GM20000 (cell line): Measurements from ENCODE around the gene CTCFL.

Experiments
- DNase-seq: peaks from one replicate; pipeline ENCODE4 v3.0.0; 2012; ENCODE audit warnings: low spot score
- TF ChIP-seq, protein P1 (sequence below): IDR thresholded peaks from 2 replicates; pipeline ENCODE4 v1.5.1; 2012; ENCODE audit warnings: mild to moderate bottlenecking, control low read depth; ENCODE audit errors: extremely low read depth, missing control alignments

Gene CTCFL

DNA sequence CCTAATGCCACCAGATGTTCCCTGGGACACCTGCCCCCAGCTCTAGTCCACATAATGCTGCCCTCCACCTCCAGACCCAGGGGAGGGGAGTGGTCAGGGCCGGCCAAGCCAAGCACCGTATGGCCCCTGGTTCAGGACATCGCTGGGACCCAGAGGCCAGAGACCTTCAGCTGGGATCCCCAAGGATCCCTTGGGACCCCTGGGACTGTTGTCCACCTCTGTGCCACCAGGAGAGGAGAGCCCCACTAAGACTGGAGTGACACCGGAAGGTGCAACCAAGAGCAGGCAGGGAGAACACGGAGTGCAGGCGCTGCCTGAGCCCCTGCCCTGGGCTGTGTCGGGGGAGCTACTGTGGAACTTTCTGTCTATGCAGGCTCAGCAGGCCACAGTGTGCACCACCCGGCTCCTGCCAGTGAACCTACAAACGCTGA, 43.6 kb downstream of the CTCFL start:
- DNase-seq, result peak; percentile 30
- TF ChIP-seq, protein P1, sequence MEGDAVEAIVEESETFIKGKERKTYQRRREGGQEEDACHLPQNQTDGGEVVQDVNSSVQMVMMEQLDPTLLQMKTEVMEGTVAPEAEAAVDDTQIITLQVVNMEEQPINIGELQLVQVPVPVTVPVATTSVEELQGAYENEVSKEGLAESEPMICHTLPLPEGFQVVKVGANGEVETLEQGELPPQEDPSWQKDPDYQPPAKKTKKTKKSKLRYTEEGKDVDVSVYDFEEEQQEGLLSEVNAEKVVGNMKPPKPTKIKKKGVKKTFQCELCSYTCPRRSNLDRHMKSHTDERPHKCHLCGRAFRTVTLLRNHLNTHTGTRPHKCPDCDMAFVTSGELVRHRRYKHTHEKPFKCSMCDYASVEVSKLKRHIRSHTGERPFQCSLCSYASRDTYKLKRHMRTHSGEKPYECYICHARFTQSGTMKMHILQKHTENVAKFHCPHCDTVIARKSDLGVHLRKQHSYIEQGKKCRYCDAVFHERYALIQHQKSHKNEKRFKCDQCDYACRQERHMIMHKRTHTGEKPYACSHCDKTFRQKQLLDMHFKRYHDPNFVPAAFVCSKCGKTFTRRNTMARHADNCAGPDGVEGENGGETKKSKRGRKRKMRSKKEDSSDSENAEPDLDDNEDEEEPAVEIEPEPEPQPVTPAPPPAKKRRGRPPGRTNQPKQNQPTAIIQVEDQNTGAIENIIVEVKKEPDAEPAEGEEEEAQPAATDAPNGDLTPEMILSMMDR, result no peak

DNA sequence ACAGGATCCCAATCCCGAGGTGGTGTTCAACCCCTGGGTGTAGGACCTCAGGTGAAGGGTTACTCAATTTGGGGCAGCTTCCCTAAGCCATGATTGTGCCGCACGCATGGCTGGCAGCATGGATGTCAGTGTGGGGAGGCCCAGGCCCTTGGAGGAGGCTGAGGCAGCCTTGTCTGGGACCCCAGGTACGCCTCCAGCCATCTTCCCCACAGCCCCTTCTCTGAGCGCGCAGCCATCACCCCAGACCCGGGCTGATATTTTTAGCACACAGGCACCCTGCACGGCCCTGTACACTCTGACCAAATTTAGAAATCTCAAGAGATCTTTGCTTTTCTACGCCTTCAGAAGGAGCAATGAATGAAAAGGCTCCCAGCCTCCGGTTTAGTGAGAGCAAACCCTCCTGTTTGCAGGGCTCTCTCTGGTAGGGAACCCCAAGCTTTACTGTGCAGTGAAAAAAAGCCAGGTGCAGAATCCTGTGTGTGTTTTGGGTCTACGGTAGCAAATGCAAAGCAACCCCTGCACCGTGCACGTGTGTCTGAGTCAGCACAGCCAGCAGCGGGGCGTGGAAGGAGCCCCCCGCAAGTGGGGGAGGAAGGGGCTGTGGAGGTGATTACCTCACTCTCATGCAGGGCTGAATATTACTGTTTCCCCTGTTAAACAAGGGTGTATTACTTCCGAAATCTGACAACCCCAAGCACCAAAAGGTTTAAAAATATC, 44.3 kb downstream of the CTCFL start:
- DNase-seq, result peak; percentile 78
- TF ChIP-seq, protein P1, result no peak

DNA sequence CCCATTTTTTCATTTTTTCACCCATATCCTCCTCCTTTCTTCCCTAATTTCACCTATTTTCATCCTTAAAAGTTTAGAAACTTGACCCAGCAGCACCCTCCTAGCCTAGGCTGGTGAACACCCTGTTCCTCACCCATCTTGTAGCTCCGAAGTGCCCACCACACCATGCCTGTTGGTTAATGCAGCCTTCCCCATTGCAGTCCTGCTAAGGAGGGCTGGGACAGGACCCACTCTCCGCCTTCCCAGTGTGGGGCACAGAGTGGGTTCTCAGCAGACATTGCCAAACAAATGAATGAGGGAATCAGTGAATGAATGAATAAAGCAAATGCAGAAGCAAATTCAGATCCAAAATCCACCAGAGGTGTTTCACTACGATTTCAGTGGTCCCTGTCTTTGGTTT, 45.7 kb downstream of the CTCFL start:
- TF ChIP-seq, protein P1, result no peak
- DNase-seq, result no peak

DNA sequence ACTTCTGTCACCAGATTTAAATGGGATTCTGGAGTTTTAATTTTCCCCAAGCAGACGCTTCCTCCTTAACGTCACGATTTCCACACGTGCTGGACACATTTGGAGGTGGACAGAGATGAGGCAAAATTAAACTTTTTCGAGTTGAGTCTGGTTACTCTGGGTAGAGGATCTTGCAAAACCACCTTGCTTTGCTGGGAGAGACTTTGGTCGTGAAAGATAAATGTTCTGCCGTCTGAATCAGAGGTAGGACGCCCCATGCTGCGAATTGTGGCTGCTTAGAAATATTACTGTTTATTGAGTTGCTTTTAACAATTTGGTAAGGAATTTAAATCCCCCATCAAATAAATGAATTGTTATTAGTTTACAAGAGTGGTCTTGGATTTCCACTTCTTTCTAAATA, 46.8 kb downstream of the CTCFL start:
- no peak for DNase-seq
- TF ChIP-seq, protein P1, result no peak

DNA sequence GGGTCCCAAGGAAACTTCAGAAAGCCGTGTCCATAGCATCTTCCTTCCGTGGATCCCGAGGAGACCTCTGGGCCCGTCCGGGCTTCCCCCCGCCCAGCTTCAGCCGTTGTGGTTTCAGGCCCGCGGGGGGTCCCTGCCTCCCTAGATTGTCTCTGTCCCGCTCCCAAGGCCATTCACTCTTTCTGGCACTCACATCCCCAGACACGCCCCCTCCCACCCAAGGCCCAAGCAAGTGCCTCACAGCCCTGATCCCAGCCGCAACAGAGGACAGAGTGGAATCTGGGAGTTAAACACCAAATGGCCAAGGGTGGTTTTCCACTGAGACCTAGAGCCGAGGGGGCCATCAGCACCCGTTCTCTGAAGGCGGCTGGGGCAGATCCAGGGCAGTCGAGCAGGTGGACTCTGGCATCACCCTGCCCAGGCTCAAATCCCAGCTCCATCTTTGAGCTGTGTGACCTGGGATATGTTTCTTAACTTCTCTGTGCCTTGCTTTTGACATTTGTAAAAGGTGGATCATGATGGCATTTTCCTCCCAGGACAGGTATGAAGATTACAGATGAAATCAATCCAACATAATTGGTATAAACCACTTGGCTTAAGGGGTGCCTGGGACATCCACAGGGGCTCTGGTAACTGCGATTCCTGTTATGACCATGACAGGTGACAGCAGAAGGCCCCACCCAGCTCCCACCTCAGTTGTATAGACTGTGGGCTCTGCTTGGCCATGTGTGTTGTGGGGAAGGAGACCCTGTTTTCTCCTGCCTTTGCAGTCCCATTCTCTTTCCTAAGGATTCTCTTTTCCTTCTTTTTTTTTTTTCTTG, 48.1 kb downstream of the CTCFL start:
- TF ChIP-seq, protein P1, result no peak
- no peak for DNase-seq

DNA sequence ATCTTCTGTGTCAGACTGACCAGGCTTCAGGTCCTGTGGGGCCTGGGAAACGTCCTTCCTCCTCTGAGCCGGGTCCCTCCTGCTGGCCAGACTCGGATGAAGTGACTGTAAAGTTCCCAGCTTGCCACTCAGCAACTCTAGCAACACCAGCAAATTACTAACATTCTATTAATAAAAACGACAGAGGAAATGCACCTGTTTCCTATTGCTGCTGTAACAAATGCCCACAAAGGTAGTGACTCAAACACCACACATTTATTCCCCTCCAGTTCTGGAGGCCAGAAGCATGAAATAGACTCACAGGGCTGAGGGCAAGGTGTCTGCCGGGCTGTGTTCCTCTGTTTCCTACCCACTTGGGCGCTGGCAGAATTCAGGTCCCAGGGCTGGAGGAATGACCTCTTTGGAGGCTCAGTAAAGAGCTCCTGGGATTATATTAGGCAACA, 48.8 kb downstream of the CTCFL start:
- no peak for DNase-seq
- TF ChIP-seq, protein P1, result no peak

DNA sequence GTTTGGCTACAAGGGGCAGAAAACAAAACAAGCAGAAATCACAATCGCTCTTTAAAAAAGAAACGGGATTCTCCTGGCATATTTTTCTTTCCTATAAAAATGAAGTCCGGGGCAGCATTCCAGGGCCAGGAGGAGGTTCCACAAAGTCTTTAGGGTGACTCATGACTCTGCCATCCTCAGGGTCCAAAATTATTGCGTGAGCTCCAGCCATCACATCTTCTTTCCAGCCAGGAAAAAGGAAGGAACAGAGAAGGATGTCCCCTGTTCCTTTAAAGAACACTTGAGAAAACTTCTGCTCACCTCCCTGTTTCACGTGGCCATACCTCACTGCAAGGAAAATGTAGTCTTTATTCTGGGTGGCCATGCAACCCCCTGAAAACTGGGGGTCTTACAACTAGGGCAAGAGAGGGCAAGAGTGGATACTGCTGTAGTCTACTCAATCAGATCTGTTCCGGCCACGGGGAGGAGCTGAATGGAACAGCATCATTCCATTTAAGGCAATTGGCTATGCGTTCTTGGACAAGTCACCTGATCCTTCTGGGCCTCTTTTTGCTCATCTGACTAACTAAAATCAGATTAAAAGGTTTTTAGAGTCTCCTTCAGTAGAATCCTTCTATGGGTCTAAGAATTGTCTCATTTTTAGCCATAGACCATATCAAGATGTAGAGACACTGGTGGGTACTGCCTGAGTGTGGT, 49.4 kb downstream of the CTCFL start:
- DNase-seq, result no peak
- TF ChIP-seq, protein P1, result no peak
